Epithelial cell of esophagus (primary cell): ENCODE data around the gene VASP.

Experiments
- DNase-seq: peaks from one replicate; pipeline ENCODE4 v3.0.0; 2010; ENCODE audit warnings: low read depth
- H3K4me3 ChIP-seq: 2 replicates; pipeline ENCODE4 v1.5.1; 2011; ENCODE audit warnings: mild to moderate bottlenecking, low read length, control low read depth
- TF ChIP-seq, protein P1 (sequence below): IDR thresholded peaks from 2 replicates; pipeline ENCODE4 v1.5.1; 2011; ENCODE audit warnings: low read depth, mild to moderate bottlenecking, low read length, control low read depth, inconsistent platforms; ENCODE audit not compliant: insufficient read depth; ENCODE audit errors: missing control alignments

The VASP gene

DNA sequence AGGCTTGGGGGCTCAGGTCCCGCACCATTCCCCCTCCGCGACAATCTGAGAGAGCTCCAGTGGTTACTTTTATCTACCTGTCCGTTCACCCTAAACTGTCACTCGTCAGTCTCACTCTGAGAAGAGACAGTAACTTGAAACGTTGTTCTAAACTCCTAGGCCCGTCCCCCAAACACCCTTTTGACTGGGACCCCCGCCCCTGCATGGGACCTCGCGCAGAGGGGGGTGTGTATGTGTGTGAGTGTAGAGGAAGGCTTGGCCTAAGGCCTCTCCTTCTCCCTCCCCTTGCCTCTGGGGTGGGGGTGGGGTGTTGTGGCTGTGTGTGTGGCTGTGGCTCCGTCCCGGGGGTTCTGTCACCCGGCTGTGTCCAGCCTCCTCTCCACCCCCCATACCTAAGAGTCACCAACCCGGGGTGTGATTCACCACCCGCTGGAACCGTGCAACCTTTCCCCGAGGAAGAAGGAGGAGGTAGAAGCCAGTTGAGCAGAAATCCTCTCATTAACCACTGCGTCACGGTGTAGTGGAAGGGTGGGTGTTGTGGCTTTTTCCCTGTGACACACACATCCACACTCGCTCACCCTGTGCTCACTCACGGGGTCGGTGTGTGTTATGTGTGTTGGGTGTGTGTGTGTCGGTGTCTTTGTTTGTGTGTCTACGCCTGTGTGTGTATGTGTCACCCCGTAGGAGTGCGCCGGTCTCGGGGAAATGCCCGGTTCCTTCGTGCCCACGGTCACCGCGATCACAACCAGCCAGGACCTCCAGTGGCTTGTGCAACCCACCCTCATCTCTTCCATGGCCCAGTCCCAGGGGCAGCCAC, 37.1 kb upstream of the VASP start:
- DNase-seq: peak; percentile 83
- peak overlapping the region; percentile 91 for H3K4me3 ChIP-seq
- TF ChIP-seq, protein P1, sequence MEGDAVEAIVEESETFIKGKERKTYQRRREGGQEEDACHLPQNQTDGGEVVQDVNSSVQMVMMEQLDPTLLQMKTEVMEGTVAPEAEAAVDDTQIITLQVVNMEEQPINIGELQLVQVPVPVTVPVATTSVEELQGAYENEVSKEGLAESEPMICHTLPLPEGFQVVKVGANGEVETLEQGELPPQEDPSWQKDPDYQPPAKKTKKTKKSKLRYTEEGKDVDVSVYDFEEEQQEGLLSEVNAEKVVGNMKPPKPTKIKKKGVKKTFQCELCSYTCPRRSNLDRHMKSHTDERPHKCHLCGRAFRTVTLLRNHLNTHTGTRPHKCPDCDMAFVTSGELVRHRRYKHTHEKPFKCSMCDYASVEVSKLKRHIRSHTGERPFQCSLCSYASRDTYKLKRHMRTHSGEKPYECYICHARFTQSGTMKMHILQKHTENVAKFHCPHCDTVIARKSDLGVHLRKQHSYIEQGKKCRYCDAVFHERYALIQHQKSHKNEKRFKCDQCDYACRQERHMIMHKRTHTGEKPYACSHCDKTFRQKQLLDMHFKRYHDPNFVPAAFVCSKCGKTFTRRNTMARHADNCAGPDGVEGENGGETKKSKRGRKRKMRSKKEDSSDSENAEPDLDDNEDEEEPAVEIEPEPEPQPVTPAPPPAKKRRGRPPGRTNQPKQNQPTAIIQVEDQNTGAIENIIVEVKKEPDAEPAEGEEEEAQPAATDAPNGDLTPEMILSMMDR: no peak

DNA sequence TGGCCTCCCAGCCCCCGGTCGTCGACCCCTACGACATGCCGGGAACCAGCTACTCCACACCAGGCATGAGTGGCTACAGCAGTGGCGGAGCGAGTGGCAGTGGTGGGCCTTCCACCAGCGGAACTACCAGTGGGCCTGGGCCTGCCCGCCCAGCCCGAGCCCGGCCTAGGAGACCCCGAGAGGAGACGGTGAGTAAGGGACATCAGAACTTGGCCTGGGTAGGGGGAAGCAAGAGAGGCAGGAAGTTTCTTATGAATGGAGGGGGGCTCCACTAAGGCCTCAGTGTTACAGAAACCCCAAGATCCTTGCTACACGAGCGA, 36.6 kb upstream of the VASP start:
- H3K4me3 ChIP-seq: no peak overlapping the region
- no peak for DNase-seq
- TF ChIP-seq, protein P1: no peak

DNA sequence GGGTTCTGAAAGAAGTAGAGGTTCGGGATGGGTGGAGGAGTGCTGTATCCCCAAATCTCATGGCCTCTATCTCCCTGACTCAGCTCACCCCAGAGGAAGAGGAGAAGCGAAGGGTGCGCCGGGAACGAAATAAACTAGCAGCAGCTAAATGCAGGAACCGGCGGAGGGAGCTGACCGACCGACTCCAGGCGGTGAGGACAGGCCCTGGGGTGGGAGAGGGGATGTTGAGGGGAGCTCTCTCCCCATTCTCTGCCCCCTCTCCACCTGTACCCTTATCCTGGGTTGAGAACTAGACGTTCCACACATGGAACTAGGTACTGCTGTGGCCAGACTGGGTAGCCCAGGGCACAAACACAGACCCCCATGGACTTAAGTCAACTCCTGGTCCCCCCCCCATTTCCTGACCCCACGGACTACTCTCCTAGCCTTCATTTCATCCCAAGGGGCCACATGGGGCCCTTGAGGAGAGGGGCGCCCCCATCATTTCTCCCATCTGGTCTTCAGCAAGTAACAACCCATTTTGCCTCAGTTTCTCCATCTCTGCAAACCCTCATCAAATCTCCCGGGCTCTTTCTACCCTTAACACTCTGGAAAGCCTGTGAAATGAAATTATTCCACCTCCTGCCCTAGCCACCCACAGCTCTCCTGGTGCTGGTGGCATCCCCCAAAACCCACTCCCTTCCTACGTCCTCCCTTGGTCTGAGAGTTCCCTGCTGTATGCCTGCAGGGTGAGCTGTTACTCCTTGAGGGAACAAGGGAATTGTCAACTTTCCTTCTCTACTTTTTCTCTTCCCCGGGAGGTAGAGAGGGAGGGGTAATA, 36.0 kb upstream of the VASP start:
- DNase-seq: no peak
- TF ChIP-seq, protein P1: no peak
- H3K4me3 ChIP-seq: no peak overlapping the region

DNA sequence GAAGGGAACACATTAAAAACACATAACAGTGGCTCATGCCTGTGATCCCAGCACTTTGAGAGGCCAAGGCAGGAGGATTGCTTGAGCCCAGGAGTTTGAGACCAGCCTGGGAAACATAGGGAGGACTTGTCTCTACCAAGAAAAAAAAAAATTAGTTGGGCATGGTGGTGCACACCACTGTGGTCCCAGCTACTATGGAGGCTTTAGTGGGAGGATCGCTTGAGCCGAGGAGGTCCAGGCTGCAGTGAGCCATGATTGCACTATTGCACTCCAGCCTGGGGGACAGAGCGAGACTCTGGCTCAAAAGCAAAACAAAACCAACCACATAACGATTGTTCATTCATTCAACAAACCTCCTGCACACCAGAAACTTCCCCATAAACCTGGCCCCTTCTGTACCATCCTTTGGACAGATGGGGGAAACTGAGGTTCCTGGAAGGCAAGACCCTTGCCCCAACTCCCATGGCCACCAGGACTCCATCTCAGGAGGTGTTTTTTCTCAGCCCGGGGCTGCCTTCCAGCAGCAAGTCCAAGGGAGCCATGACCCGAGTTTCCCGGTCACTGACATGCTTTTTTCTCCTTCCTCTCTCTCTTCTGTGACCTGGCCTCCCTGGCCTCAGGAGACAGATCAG, 35.2 kb upstream of the VASP start:
- no peak overlapping the region for H3K4me3 ChIP-seq
- TF ChIP-seq, protein P1: no peak
- no peak for DNase-seq

DNA sequence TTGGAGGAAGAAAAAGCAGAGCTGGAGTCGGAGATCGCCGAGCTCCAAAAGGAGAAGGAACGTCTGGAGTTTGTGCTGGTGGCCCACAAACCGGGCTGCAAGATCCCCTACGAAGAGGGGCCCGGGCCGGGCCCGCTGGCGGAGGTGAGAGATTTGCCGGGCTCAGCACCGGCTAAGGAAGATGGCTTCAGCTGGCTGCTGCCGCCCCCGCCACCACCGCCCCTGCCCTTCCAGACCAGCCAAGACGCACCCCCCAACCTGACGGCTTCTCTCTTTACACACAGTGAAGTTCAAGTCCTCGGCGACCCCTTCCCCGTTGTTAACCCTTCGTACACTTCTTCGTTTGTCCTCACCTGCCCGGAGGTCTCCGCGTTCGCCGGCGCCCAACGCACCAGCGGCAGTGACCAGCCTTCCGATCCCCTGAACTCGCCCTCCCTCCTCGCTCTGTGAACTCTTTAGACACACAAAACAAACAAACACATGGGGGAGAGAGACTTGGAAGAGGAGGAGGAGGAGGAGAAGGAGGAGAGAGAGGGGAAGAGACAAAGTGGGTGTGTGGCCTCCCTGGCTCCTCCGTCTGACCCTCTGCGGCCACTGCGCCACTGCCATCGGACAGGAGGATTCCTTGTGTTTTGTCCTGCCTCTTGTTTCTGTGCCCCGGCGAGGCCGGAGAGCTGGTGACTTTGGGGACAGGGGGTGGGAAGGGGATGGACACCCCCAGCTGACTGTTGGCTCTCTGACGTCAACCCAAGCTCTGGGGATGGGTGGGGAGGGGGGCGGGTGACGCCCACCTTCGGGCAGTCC, 34.5 kb upstream of the VASP start:
- no peak overlapping the region for H3K4me3 ChIP-seq
- DNase-seq: no peak
- TF ChIP-seq, protein P1: no peak

DNA sequence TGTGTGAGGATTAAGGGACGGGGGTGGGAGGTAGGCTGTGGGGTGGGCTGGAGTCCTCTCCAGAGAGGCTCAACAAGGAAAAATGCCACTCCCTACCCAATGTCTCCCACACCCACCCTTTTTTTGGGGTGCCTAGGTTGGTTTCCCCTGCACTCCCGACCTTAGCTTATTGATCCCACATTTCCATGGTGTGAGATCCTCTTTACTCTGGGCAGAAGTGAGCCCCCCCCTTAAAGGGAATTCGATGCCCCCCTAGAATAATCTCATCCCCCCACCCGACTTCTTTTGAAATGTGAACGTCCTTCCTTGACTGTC, 34.0 kb upstream of the VASP start:
- TF ChIP-seq, protein P1: no peak
- DNase-seq: no peak
- no peak overlapping the region for H3K4me3 ChIP-seq
